Activated T-cell treated with anti-CD3 and anti-CD28 coated beads, Interleukin-2, amount 50 U/mL, for 72 hours (primary cell): ENCODE results near the gene ZBTB47. TPM values are rescaled to one million over a fixed set of nuclear protein-coding genes. Genes with fewer than 3 reads are reported as not detected.
A peak's percentile ranks its signal among the peaks of the same experiment; 100 is the strongest.

Experiments used
- ATAC-seq, 2 donors: fragments of 150-1000 bp; cut with Tn5 transposase; replicated peaks in 1 of 2; 2 replicates each; pipeline ENCODE4 v1.10.0; 2021; ENCODE audit warnings: moderate library complexity in 2 of 2, mild to moderate bottlenecking in 1 of 2
- DNase-seq, 2 donors: peaks; one replicate each; pipeline ENCODE4 v3.0.0; 2021 to 2022; ENCODE audit warnings: mixed read lengths in 1 of 2
- H3K27ac Mint-ChIP-seq: one replicate; pipeline ENCODE4 v1.8.0; 2022; ENCODE audit warnings: mild to moderate bottlenecking, moderate library complexity, mixed read lengths
- H3K27me3 Mint-ChIP-seq: one replicate; pipeline ENCODE4 v1.8.0; 2022; ENCODE audit warnings: low read depth, mixed read lengths
- H3K36me3 Mint-ChIP-seq, 2 donors: one replicate each; pipeline ENCODE4 v1.8.0; 2022; ENCODE audit warnings: mixed read lengths in 2 of 2, mild to moderate bottlenecking in 1 of 2; ENCODE audit not compliant: insufficient read depth in 2 of 2
- H3K4me1 Mint-ChIP-seq: one replicate; pipeline ENCODE4 v1.8.0; 2022; ENCODE audit warnings: low read depth, mixed read lengths
- H3K4me3 Mint-ChIP-seq, 2 donors: one replicate each; pipeline ENCODE4 v1.8.0; 2022; ENCODE audit warnings: mild to moderate bottlenecking in 2 of 2, mixed read lengths in 2 of 2, moderate library complexity in 2 of 2
- H3K9me3 Mint-ChIP-seq, 2 donors: one replicate each; pipeline ENCODE4 v1.8.0; 2022; ENCODE audit warnings: mixed read lengths in 2 of 2
- total RNA-seq, 2 donors: library from RNA; stranded (reverse); gene quantifications; one replicate each; pipeline ENCODE4 v1.2.3, GENCODE V29; 2022

Gene ZBTB47
- total RNA-seq, 2 donors from 2014 or later: 0.55 to 0.69 TPM

DNA sequence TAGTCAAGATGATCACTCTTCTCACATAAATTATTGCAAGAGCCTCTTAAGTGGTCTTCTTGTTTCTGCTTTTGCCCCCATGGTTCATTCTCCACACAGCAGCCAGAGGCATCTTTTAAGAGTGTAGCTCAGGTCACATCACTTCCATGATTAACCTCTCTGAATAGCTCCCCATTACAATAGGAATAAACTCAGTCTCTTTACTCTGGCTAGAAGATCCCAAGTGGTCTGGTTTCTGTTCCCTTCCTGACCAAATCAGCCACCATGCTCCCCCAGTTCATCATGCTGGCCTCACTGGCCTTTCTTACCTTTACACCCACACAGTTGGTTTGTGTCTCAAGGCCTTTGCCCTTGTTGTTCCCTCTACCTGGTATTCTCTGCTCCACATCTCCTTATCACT is 40.9 kb downstream of the ZBTB47 start:
- H3K36me3 Mint-ChIP-seq: no peaks in the 10 kb centered on the region

DNA sequence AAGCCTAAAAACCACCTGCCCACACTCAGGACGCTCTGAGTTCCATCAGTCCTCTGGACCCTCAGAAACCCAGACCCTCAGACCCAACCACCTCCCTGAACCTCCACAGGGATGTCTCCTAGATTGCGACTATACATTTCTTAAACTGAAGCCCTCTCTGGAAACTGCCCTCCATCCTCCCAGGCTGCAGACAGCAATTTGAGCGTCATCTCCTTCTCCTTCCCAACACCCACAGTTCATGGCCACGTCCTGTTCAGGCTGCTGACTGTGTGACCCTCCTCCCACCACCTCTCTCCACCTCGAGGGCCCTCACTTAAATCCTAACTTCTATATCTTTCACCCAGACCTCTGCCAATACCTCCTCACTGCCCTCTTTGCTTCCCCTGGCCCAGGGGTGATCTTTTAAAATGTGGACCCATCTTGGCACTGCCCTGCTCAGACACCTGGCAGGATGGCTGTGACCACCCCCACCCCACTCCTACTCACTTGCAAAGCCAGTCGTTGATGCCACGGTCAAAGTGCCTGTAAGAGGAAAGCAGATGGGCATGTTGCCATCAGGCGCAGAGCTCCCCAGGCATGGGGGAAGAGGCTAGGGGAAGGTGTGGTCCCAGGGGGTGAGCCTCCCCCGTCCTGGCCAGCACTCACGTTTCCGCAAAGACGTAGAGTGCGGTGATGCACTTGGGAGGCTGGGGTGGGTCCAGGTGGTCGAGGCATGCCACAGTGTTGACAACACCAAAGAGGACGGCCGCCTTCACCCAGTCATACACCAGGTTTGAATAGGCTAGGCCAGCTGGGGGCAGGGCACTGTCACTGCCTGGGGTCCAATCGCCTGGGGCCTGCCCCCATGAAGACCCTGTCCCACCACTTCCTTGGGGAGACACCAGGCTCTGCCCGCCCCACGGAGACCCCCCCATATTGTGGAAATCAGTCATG is 43.1 kb downstream of the ZBTB47 start:
- Mint-ChIP-seq H3K27me3 (peaks cover 9% of the 10 kb centered on the region), H3K4me1 (peaks cover 9% of the 10 kb centered on the region), H3K9me3 (no peaks in the 10 kb centered on the region), H3K4me3 (no peak overlapping the region), H3K27ac (no peak overlapping the region), H3K36me3 (no peaks in the 10 kb centered on the region)
- DNase-seq (no peak), ATAC-seq (no peak)

More for the DNA sequence above, 40.9 kb downstream of the ZBTB47 start:
- Mint-ChIP-seq H3K27me3 (peaks cover 7% of the 10 kb centered on the region), H3K4me1 (peaks cover 4% of the 10 kb centered on the region), H3K4me3 (no peak overlapping the region), H3K9me3 (no peaks in the 10 kb centered on the region), H3K27ac (no peak overlapping the region)
- DNase-seq: no peak
- ATAC-seq: no peak

DNA sequence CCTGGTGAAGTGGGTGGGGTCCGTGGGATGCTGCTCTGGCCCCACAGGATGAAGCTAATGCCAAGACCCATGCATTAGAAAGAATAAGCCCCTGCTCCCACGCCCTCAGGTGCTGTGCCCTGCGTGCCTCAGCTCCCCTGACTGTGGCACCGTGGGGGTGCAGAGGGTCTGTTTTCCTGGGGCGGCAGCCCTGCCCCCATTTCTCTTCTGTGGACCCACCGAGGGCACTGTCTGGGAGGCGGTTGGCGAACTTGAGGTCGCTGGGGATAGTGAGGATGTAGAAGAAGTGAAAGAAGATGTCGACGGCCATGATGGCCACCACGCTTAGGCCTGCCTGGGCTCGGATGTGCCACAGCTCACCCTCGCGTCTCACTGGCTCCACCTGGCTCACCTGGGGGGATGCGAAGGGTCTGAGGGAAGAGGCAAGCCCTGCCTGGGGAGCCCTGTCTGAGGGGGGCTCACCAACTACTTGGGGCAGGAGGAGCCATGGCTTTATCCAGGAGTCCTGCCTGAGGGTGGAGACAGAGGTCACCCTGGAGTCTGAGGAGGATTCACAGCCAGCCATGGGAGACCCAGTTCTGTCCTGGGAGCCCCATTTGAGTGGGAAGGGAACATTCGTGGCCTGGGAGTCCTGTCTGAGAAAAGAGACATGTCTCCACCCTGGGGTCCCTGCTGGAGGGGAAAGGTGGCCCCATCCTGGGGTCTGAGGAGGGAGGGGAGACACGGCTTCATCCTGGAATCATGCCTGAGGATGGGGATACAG is 44.0 kb downstream of the ZBTB47 start:
- no peaks in the 10 kb centered on the region for H3K9me3 Mint-ChIP-seq
- no peak overlapping the region for H3K4me3 Mint-ChIP-seq
- no peak for ATAC-seq
- peaks cover 9% of the 10 kb centered on the region for H3K27me3 Mint-ChIP-seq
- no peaks in the 10 kb centered on the region for H3K36me3 Mint-ChIP-seq
- DNase-seq: no peak
- no peak overlapping the region for H3K27ac Mint-ChIP-seq
- H3K4me1 Mint-ChIP-seq: peaks cover 9% of the 10 kb centered on the region

DNA sequence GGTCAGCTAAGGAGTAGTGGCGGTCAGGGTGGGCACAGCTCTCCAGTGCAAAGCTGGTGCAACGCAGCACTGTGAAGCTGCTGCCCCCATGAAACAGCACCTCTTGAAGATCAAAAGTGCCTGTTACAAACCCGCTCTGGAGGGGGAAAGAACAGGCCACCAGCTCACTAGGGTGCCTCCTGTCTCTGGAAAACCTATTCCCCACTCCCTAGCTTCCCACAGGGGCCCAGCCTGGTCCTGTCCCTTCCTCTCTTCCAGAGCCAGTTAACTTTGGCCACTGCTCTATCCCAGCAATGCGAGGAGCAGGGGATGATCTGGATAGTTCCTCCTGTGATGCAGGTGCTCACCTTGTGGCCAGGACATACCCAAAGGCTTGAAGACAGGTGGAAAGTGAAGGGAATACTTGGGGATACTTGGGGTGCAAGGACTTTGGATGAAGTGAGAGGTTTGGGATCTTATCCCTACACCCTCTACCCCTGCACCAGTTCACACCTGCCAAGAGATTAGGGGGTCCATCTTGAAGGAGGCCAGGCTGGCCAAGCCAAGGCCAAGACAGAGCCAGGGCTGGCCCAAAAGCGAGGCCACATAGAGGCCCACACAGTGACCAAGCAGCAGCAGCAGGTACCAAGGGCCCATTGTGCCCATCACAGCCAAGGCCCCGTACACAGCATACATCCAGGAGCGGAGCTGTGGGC is 44.9 kb downstream of the ZBTB47 start:
- DNase-seq: no peak
- peaks cover 9% of the 10 kb centered on the region for H3K27me3 Mint-ChIP-seq
- H3K9me3 Mint-ChIP-seq: no peaks in the 10 kb centered on the region
- H3K36me3 Mint-ChIP-seq: no peaks in the 10 kb centered on the region
- peaks cover 9% of the 10 kb centered on the region for H3K4me1 Mint-ChIP-seq
- H3K4me3 Mint-ChIP-seq: no peak overlapping the region
- H3K27ac Mint-ChIP-seq: no peak overlapping the region
- ATAC-seq: no peak

DNA sequence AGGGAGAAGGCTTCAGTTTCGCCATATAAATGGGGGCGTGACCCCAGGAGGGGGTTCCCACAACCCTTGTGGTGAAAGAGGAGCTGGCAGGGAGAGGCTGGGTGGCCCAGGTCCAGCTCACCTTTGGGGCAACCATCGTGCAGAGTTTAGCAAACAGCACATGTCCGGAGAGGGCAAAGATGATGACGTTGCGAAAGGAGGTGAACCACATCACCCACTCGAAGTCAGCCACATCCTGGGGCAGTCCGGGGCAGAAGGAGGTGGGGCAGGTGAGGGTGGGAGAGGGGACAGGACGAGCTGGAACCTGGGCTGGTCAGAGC is 45.4 kb downstream of the ZBTB47 start:
- ATAC-seq (peak; percentile 52 to 79), DNase-seq (peak; percentile 24 to 43)
- no peak overlapping the region for H3K27ac Mint-ChIP-seq
- H3K36me3 Mint-ChIP-seq: no peaks in the 10 kb centered on the region
- H3K4me3 Mint-ChIP-seq: no peak overlapping the region
- H3K27me3 Mint-ChIP-seq: peaks cover 9% of the 10 kb centered on the region
- H3K4me1 Mint-ChIP-seq: peaks cover 9% of the 10 kb centered on the region
- H3K9me3 Mint-ChIP-seq: no peaks in the 10 kb centered on the region

DNA sequence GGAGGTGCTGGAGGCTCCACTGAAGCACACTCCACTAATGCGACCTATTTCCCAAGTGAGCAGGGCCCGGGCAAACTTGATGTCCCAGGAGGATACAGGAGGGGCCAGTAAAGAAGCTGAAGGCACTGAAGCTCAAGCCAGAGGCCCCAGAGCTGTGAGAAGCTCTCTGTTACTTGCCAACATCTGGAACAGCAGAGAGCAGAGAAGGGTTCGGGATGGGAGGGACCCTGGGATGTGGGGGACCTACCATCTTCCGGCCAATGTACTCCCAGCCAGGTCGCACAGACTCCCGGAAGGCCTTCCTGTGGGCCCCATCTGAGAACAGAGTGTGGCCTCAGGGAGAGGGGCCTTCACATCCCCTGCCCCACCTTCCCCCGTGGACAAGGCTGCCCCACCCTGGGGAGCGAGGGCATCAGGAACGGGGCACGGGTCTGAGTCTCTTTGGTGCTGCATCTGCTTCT is 46.0 kb downstream of the ZBTB47 start:
- DNase-seq (no peak), ATAC-seq (no peak)
- H3K9me3 Mint-ChIP-seq: no peaks in the 10 kb centered on the region
- H3K36me3 Mint-ChIP-seq: no peaks in the 10 kb centered on the region
- H3K27me3 Mint-ChIP-seq: peaks cover 9% of the 10 kb centered on the region
- peaks cover 9% of the 10 kb centered on the region for H3K4me1 Mint-ChIP-seq
- H3K27ac Mint-ChIP-seq: no peak overlapping the region
- no peak overlapping the region for H3K4me3 Mint-ChIP-seq

DNA sequence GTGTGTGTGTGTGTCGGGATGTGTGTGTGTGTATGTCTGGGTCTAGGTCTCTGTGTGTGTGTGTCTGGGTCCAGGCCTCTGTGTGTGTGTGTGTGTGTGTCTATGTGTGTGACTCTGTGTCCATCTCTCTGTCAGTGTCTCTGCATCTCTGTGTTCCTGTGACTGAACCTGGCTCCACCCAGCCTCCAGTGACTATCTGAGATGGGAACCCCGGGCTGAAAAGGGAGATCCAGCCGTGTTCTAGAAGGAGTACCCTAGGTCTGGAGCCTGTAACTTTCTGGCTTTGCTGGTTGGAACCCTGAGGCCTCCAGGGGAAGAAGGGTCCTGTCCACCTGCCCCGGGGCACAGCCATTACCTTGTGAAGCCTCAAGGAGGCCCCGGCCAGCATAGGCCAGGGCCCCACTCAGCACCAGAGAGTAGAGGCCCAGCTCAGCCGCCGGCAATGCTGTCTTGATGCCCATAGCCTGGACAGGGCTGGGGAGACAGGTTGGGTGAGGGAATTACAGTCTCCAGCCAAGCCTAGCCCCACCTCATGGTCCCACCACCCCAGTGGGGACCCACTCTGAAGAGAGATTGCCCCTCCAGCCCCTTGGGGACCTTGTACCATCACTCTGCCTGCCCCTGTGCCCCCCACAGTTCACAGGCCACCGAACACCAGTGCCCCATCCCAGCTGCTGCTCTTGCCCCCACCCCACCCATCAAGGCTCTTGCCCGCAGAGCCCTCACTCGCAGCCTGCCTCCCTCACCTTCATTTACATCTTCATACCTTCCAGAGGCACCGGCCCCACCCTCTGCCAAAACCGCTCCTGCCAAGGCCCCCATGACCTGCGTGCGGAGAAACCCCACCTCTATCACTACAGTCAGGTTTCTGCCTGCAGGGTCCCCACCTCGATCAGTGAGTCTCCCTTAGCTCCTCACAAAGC is 47.1 kb downstream of the ZBTB47 start:
- DNase-seq: no peak
- ATAC-seq: no peak

DNA sequence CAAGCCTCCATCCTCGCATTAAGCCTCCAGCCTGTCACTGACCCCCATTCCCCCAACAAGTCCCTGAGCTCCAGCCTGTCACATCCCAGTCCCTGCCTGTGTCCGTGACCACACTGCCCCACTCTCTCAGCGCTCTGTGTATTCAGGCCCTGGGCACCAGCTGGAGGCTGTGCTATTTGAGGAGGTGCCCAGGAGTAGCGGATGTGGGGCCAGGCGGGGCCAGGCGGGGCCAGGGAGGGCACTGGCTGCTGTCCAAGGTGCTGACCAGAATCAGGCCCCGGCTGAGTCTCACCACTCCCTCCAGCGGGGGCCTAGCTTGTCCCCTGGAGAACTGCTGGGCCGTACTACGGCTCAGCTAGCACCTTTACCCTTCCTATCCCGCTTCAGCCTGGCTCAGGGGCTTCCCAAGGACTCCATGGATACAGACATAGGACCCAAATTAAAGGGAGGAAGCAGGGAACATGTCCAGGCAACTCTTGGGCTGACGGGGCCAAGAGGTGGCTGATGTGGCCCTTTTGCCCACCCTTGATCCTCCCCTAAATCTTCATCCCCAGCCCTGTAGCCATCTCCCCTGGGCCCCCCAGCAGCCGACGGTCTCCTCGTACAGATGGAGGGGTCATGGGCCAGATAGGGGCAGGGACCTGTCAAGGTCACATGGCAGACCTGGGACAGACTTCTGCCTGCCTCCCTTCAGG is 48.0 kb downstream of the ZBTB47 start:
- Mint-ChIP-seq H3K36me3 (no peaks in the 10 kb centered on the region), H3K9me3 (no peaks in the 10 kb centered on the region), H3K27ac (no peak overlapping the region), H3K4me1 (peaks cover 9% of the 10 kb centered on the region), H3K27me3 (peaks cover 9% of the 10 kb centered on the region), H3K4me3 (no peak overlapping the region)
- ATAC-seq: peak; percentile 70 to 72
- peak; percentile 70 to 74 for DNase-seq

More for the DNA sequence above, 47.1 kb downstream of the ZBTB47 start:
- Mint-ChIP-seq H3K9me3 (no peaks in the 10 kb centered on the region), H3K4me3 (no peak overlapping the region), H3K4me1 (peaks cover 9% of the 10 kb centered on the region), H3K27me3 (peaks cover 9% of the 10 kb centered on the region), H3K27ac (no peak overlapping the region), H3K36me3 (no peaks in the 10 kb centered on the region)

DNA sequence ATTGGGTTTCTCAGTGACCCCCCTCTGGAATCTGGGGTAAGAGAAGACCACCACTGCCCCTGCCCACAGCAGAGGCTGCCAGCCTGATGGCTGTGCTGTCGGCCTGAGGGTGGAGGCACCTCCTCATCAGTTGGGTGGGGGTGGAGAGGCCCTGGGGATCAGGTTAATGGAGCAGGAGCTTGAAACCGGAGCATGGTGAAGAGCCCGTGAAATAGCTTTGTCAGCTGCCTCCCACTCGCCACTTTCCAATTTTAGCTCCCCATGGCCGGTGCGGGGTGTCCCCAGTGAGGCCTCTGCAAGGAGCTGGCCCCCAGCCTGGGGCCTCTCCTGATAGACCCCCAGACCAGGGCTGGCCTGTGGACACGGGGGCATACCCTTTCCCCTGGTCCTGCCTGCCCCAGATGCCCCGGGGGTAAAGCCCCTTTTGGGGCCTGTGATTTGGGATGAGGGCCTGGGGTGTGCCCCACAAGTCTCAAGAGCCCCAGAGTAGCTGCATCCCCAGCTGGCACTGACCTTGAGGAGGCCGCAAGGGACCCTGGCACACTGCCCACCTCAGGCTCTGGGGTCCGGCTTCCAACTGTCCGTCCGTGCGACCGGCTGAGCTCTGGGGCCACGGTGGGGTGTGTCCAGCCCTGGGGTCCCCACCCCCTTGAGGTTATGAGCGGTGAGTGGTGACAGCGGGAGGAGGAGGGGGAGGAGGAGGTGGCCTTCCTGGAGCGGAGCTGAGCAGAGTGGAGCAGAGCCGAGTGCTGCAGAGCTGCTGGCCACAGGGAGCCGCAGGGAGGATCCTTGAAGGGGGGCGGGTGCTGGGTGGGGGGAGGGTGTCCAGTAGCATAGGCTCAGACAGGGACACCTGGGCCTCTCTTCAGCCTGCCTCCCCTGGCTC is 48.8 kb downstream of the ZBTB47 start, which contains the start of gene HHATL:
TSS of gene HHATL (minus strand) at position 733 of the 886 bp plus-strand sequence. CDS start 1,972 bp downstream, outside the sequence.
- ATAC-seq (no peak), DNase-seq (no peak)
- H3K4me1 Mint-ChIP-seq: peaks cover 9% of the 10 kb centered on the region
- H3K36me3 Mint-ChIP-seq: no peaks in the 10 kb centered on the region
- H3K9me3 Mint-ChIP-seq: no peaks in the 10 kb centered on the region
- no peak within 1 kb of the TSS for H3K4me3 Mint-ChIP-seq
- H3K27me3 Mint-ChIP-seq: peaks cover 9% of the 10 kb centered on the region
- no peak within 1 kb of the TSS for H3K27ac Mint-ChIP-seq

DNA sequence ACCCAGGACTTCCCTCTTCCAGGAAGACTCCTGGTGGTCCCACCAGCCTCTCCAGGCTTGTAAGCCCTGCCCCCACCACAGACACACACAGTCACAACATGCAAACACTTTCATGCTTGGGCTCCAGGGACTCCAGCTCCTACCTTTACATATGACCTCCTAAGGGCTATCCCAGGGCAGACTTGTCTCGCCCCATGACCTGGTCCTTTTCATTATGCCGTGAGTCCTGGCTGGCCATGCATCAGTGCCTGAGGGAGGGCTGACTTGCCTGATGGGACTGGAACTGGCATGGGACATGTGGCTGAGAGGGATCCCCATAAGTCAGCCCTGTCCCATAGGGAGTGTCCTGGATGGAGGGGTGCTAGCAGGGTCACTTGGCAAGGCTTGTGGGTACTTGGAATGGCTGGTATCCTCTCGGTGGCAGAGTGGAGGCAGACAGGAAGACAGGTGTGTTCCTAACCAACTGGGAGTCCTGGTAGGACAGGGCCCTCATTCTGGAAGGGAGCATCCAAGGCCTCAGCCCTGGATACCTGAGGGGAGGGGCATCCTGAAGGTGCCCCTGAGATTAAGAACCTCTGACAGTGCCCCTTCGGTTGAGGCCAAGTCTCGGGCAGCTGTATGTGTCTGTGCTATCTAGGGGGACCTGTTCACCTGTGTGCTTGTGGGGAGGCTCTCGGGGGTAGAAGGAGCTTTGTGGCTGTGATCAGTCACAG is 49.6 kb downstream of the ZBTB47 start:
- no peak overlapping the region for H3K4me3 Mint-ChIP-seq
- H3K27me3 Mint-ChIP-seq: peaks cover 9% of the 10 kb centered on the region
- no peaks in the 10 kb centered on the region for H3K9me3 Mint-ChIP-seq
- H3K4me1 Mint-ChIP-seq: peaks cover 9% of the 10 kb centered on the region
- DNase-seq (no peak), ATAC-seq (no peak)
- H3K27ac Mint-ChIP-seq: no peak overlapping the region
- H3K36me3 Mint-ChIP-seq: no peaks in the 10 kb centered on the region

DNA sequence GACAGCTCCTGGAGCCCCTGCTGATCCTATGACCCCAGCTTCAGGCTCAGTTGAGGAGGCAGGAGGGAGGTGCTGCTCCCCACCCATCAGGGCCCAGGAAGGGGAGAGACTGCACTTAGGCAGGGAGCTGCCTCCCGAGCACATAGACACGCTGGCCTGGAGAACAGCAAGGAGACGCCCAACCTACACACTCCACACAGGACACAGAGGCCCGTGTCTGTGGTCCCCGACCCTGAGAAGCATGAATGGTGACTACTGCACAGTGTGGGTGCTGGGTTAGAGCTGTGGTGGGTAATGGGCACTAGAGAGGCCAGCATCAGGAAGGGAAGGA is 50.2 kb downstream of the ZBTB47 start:
- Mint-ChIP-seq H3K4me3 (no peak overlapping the region), H3K36me3 (no peaks in the 10 kb centered on the region), H3K4me1 (peaks cover 8% of the 10 kb centered on the region), H3K9me3 (no peaks in the 10 kb centered on the region), H3K27me3 (peaks cover 9% of the 10 kb centered on the region), H3K27ac (no peak overlapping the region)
- ATAC-seq (no peak), DNase-seq (no peak)
